AG09309 (cell line): ENCODE results near the gene TRAP1.

Source experiments
- DNase-seq: peaks from one replicate; pipeline ENCODE4 v3.0.0-alpha.2; 2010; ENCODE audit warnings: low read depth
- H3K4me3 ChIP-seq: 2 replicates; pipeline ENCODE4 v1.5.1; 2011; ENCODE audit warnings: mild to moderate bottlenecking, low read depth, low read length, moderate library complexity; ENCODE audit not compliant: control insufficient read depth
- CTCF ChIP-seq: IDR thresholded peaks from 2 replicates; pipeline ENCODE4 v1.5.1; 2011; ENCODE audit warnings: mild to moderate bottlenecking, low read depth, low read length, inconsistent platforms; ENCODE audit not compliant: insufficient read depth, control insufficient read depth; ENCODE audit errors: missing control alignments

The TRAP1 gene

DNA sequence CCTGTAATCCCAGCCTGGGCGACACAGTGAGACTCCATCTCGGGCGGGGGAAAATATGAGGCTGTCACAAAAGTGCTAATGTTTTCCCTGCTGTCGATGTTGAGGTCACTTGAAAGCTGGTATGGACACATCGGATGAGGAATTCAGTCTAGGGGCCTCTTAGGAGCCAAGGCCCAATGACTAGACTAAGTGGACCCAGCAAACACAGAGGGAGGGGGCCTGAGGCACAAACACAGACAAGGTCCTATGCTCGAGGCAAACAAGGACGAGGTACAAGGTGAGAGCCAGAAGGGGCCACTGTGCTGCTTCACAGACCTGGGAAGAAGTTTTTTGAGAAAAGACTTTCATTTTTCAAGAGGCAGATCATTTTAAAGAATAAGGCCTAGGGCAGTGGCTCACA, 15.2 kb downstream of the TRAP1 start:
- TF ChIP-seq CTCF: no peak
- no peak overlapping the region for H3K4me3 ChIP-seq
- DNase-seq: no peak

- no peak overlapping the region for H3K4me3 ChIP-seq
- TF ChIP-seq CTCF: no peak
- DNase-seq: no peak
Observed at GRCh38 chr16:3701531-3701930, 15.8 kb downstream of the TRAP1 start.

DNA sequence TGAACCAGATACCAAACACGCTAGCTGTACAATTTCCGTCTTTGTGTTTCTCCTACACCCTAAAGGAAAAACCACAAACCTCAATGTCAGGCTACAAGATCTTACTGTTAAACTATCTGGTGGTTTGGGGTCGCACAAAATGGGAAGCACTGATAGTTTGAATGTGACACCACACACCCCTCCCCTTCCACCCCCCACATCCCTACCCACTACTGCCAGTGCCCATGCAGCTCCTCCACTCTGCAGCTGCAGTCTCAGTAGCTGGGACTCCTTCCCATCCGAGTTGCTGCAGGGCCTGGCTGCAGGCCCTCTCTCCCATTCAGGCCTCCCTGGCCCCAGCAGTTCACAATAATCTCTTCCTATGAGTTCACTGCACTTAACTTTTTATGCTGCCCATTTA, 18.4 kb downstream of the TRAP1 start:
- no peak for TF ChIP-seq CTCF
- DNase-seq: no peak
- no peak overlapping the region for H3K4me3 ChIP-seq

- no peak overlapping the region for H3K4me3 ChIP-seq
- peak; percentile 32 for DNase-seq
- TF ChIP-seq CTCF: no peak
Observed at GRCh38 chr16:3696425-3697218, 20.7 kb downstream of the TRAP1 start.

- DNase-seq: no peak
- no peak overlapping the region for H3K4me3 ChIP-seq
- TF ChIP-seq CTCF: no peak
Observed at GRCh38 chr16:3695610-3696369, 21.5 kb downstream of the TRAP1 start.

DNA sequence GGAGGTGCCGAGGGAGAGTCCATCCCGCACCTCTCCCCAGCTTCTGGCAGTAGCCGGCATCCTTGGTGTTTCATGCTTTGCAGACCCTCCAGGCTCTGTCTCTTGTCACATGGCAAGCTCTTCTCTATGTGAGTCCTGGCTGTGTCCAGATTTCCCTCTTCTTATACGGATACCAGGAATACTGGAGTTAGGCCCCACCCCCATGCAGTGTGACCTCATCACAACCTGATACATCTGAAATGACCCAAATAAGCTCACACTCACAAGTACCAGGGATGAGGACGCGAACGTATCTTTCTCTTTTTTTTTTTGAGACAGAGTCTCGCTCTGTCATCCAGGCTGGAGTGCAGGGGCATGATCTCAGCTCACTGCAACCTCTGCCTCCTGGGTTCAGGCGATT, 23.3 kb downstream of the TRAP1 start:
- no peak for DNase-seq

More for the DNA sequence above, 23.3 kb downstream of the TRAP1 start:
- TF ChIP-seq CTCF: no peak
- no peak overlapping the region for H3K4me3 ChIP-seq
